HG03097 (cell line): ENCODE measurements around the gene GGT6.

Experiments used
- ATAC-seq: cut with Tn5 transposase; IDR thresholded peaks from one replicate; pipeline ENCODE4 v1.9.1; 2021; ENCODE audit not compliant: unreplicated experiment, low FRiP score

GGT6 gene

DNA sequence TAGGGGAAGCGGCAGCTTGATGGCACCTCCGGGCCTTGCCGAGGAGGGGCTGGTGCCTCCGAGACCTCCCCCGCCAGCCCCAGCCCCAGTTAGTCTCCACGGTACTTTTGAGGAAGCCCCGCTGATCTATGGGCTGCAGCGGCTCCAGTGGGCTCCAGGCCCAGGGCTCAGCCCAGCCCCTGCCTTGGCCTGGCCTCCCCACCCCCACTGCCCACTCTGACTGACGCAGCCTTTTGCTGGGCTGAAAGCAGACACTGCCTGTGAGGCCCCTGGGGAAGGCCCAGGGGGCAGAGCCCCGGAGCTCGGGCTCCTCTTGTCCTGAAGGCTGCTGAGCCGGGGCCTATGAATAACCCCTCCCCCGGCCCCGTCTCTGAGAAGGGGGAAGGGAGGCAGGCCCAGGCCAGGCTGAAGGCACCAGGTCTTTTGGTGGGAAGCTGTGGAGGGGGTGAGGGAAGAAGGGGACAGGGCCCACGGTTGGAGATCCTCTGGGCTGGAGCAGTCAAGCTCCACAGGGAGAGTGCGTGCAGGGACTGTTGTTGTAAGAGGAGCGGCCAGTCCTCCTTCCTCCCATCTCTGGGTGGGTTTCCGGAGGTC is 16.4 kb upstream of the GGT6 start:
- ATAC-seq, result no peak

DNA sequence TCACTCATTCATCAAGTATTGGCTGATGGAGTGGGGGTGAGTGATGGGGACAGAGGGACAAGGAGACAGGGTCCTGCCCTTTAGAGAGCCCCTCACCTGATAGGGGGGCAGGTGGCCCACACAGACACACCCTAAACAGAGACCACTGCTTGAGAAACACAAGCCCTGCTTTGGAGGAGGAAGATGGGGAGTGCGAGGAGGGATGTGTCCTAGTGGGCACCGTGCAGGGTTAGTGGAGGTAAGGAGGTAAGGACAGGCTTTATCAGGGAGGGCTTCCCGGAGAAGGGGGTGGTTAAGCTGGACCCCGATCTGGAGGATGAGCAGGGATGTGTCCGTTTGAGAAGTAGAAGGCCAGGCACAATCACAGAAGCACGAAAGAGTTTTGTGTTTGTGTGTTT is 15.8 kb upstream of the GGT6 start:
- ATAC-seq, result no peak

DNA sequence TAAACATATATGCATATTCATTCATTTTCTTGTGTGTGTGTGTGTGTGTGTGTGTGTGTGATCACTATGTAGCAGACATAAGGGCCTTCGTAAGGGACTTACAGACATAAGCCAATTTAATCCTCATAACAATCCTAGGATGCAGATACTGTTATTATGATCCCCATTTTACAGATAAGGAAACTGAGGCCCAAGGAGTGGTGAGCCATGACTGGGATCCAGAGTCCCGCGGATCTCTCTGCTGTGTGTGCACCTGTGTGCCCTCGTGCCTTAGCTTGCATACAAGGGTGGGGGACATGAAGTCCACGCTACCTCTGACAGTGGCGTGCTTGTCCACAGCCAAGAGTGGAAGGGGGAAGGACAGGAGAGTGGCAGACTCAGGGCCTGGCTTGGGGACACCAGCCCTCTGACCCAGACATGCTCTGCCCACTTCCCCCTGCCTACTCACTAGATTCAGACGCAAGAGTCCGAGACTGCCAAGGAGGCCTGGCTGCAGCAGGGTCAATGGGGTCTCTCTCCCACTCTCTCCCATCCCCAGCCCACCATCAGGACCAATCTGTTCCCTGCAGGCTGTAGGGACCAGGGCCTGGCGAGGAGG is 14.2 kb upstream of the GGT6 start:
- no peak for ATAC-seq

DNA sequence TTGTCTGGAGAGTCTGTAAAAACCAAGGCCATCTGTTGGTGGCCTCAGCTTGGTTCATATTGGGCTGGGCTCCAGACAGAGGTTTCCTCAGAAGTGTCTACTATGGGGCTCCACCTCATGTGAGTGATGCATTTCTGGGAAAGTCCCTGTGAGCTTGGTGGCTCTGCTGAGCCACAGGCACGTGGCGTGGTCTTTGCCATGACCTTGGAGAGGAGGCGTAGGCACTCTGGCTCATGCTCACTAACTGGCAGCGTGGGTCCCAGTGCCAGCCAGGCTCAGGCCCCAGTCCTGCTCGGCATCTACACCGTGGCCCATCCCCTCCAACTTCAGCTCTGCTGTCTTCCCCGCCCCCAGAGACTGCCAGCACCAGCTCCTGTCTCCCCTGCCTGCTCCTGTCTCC is 13.3 kb upstream of the GGT6 start:
- no peak for ATAC-seq

DNA sequence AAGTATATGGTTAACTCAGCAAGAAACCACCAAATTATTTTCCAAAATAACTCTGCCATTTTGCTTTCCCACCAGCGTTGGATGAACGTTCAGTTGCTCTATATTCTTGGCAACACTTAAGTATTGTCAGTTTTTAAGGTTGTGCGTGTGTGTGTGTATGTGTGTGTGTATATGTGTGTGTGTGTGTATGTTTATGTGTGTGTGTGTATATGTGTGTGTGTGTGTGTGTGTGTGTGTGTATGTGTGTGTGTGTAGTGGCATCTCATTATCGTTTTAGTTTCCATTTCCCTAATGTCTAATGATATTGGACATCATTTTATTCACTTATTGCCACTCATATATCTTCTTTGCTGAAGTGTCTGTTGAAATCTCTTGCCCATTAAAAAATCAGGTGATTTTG is 12.7 kb upstream of the GGT6 start:
- ATAC-seq, result no peak

DNA sequence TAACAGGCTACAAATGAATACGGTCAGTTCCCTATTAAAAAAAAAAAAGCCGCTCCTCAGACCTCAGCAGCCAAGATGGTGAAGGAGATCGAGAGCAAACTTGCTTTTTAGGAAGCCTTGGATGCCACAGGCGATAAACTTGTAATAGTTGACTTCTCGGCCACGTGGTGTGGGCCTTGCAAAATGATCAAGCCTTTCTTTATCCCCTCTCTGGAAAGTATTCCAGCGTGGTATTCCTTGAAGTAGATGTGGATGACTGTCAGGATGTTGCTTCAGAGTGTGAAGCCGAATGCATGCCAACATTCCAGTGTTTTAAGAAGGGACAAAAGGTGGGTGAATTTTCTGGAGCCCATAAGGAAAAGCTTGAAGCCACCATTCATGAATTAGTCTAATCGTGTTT is 11.8 kb upstream of the GGT6 start:
- ATAC-seq, result no peak

DNA sequence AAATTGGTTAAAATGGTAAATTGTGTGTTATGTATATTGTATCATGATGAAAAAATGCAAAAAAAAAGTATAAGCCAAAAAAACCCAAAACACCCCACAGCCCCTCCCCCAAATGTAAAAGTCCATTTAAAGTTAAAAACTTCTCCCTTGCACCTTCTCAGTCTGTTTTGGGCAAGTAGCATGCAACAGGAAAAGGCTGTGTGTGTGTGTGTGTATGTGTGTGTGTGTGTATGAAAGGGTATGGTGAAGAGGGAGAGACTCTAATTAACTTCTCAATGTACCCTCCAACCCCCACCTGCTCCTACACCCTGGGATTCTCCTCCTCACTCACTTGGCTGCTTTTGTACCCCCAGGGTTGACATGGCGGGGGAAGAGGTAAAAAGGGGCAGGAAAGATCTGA is 9.2 kb upstream of the GGT6 start:
- ATAC-seq, result no peak

DNA sequence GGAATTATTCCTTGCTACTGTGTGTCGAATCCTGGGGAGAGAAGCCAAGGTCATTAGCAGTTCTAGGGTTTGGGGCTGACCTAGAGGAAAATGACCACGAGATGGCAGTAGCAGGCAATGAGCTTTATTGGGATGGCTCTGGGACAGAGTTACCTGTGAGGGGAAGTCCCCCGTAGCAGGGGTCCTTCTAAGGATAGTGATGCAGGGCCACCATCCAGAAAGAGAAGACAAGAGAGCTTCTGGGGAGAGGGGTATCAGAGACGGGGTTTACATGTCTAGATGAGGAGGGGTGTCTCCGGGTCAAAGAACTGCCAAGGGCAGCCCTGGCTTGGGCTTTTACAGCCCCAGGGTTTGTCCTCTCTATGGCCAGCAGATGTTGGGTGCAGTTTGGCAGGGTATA is 6.4 kb upstream of the GGT6 start:
- no peak for ATAC-seq

DNA sequence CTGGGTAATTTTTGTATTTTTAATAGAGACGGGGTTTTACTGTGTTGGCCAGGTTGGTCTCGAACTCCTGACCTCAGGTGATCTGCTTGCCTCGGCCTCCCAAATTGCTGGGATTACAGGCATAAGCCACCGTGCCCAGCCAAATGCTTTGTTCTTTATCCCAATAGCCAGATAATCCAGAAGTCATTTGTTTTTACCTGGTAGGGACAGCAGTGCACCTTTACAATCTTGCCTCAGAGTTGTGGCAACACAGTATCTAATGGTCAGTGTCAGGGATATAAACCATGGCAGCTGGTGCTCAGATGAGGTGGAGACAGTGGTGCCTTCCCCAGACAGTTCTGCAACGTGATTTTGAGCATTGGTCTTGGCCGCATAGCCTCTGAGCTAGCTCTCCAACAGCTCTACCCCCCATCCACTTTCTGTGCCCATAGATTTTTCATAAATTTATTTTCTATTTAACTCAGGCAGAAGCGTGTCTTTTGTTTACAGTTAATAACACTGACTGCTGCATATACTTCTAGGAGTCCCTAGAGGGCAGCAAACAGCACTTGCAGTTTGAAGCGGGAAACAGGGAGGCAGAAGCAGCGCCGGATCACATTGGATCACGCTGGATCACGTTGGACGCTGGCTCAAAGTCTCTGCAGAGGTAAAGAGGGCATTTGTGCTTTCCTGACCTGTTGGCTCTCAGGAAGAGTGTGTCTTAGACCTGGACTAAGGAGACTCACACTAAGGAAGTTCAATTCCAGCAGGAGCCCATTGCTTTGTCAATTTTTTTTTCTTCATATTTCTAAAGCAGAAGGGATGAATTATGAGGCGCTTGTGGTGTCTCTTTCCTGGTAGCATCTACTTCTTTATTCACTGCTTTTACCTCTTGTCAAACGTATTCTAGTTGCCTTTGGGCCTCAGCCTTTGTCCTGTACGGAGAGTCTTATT is 5.1 kb upstream of the GGT6 start:
- ATAC-seq, result no peak

DNA sequence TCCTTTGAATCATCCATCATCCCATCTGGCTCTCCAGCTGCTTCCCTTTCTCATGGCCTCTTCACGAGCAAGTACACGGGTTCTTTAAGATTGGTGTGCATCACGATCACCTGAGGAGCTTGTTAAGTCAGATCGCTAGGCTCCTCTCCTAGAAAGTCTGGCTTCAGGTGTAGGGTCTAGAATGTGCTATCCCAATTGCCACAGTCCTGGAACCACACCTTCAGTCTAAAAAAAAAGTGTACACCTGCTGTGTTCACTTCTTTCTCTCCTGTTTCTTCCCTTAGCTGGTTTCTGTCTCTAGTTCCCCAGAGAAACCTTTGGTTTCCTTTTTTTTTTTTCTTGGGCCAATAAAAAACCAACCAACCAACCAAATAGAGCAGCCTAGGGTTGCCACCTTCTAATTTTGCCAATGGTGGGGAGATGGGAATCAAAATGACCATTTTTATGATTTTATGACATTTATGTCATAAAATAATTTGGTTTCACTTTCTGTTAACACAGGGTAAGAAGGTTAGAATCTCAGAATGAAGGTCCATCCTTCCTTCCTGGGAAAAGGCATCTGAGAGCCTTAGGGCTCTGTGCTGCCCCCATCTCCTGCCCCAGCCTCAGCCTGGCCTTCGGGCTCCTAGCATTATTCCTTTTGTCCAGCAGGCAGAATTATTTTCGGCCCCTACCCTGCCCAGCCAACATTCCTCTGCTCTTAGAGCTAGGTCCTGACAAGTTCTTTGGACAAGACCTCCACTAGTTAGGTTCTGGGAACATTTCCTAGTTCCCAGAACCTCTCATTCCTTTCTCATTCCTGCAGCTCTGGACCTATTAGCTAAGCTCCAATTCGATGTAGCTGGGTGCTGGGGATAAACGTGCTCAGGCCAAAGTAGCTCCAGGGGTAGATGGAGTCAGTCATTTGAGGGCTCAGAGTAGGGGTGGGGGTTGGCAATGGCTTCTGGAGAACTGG is 1.9 kb upstream of the GGT6 start:
- ATAC-seq, result no peak

DNA sequence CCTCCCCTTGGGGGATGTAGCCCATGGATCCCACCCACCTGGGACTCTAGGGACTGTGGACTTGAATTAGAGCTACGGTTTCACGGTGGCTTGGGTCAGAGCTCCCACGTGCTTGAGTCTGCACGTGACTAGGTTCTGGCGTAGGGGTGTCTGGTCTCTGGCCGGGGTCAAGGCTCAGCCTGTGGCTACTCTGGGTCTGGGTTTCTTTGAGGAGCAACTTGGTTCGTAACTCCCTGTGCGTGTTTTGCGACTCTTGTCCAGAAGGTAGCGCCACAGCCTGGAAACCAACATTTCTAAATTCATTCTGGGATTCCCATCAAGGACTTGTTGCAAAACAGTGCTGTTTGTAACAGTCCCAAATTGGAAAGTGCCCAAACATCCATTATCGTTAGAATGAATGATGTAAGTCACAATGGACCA is 470 bp upstream of the GGT6 start:
- ATAC-seq, result no peak

DNA sequence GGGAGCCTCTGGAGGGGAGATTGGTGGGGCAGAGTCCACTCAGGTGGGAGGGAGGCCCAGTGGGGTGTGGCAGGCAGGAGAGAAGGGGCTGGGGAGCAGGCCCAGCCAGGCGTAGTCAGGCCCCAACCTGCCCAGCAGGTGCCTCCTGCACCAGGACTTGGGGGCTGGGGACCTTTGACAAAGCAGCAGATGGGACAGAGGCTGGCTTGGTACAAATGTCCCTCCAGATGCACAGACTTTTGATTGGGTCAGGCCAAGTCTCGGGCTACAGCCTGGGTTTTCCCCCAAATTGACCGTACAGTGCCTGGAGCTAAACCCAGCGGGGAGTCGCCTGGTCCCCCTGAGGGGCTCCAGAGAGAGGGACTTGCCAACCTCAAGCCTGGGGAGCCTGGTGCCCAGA is 411 bp downstream of the GGT6 start:
- ATAC-seq, result no peak

DNA sequence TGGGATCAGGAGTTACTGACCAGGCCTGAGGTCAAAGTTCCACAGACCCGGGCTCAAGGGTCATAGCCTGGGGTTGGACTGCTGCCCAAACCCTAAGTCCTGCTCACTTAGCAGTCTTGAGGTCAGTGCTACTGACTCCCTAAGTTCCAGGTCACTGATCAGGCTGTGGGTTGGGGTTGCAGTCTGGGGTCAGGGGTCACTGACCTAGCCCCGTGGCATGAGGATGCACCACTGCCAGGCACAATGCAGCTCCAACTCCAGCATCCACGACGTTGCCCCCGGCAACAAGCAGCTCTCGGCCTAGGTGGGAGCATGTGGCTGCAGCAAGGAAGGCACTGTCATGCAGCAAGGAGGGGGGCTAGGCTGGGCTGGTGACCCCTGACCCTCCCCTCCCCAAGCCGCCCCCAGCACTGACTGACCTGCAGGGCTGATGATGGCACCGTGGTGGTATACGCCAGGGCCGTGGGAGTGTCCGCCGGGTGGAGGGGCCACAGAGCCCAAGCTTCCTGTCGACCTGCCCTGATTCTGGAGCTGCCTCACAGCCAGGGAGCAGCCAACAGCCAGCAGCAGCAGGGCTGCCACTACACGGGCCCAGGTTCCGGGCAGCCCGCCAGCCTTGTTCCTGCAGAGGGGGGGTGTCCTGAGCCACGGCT is 1.1 kb downstream of the GGT6 start:
- ATAC-seq, result no peak

DNA sequence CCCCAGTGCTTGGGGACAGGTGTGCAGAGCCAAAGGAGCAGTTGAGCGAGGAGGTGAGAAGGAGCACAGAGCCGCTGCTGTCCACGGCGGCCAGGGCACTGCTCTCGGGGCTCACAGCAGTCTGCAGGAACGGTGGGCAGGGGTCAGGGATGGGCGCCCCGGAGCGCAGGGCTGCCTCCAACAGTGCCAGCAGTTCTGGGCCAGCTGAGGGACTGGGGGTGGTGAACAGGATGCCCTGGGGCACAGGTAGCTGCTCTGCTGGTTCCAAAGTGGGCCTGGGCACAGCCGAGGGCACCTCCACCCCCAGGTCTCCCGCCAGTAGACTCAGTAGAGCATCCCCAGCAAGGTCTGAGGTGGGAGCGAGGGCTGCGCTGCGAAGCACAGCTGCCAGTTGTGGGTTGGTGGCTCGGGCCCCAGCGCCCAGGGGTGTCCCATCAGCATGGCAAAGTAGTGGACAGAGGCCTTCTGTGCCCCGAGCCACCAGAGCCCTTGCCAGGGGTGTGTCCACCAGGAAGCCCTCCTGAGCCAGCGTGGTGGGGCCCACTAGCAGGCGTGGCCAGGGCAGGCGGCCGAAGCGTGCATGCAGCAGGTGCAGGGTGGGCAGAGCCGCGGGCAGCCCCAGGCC is 1.9 kb downstream of the GGT6 start:
- ATAC-seq, result no peak

DNA sequence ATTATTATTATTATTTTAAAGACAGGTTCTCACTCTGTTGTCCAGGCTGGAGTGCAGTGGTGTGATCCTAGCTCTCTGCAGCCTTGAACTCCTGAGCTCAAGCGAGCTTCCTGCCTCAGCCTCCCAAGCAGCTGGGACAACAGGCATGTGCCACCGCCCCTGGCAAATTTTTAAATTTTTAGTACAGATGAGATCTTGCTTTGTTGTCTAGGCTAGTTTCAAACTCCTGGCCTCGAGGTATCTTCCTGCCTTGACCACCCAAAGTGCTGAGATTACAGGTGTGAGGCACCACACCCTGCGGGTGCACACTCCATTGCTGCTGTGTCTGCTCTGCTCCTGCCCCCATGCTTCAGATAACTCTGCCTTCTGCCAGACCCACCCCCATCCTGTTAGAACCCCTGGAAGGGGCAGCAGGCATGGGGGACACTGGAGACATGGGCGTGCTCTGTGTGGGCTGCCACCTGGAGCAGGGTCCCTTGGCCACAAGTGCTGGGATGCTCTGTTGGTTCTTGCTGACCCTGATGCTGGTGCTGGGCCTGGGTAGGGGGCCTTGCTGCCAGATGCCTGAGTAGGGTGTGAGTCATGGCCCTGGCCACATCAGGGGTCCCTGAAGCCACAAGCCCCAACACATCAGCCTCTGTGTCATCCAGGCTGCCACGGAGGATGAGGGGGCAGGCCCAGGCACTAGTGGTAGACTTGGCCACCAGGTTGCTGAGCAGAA is 2.6 kb downstream of the GGT6 start:
- ATAC-seq, result no peak

DNA sequence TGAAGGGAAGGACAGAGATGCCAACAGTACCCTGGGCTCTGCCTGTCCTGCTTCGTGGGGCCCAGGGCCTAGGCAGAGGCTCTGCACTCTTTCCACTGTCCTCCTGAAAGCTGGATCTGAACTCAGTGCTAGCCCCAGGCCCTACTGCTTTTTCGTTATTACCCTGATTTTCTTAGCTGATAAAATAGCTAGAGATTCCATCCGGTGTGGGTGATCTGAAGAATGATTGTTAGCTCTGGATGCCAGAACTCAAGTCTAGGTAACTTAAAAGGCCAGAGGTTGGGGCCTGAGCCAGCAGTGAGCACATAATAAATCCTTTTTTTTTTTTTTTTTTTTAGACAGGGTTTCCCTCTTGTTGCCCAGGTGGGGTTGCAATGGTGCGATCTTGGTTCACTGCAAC is 3.4 kb downstream of the GGT6 start:
- ATAC-seq, result no peak

DNA sequence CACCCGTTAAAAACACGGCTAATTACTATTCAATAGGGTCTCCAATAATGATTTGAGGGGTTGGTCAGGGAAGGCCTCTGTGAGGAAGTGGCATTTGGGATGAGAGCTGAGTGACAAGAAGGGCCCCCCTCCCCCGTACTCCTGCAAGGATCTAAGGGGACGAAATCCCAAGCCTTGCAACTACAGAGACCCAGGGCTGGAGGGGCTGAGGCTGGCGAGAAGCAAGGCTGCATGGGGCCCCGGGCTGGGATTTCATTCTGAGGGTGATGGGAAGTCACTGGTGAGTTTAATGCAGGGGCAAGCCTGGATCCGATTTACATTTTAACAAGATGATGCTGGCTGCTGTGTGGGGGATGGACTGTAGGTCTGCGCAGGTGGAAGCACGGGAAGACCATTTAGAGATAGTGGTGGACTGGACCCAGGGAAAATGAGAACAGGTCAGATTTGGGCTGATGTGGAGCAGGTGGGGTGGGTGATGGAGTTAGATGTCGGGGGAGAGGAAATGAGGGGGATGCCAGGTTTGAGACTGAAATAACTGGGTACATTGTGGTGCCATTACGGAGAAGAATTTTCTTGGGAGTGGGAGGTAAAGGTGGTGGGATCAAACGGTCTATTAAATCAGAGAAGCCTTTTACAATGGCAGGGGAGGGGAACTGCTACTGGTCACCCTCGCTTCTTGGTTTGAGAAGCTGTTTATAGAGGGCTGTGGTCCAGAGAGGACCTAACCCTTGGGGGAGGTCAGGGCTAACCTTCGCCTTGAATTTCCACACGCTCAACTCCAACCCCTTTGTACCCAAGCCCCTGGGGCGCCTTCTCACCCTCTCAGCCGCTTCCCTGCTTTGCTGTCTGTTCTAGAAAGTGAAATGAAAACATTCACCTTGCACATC is 4.3 kb downstream of the GGT6 start:
- ATAC-seq, result no peak
